ENCODE results near the gene ANTXR2.
"Not testable (repeated sequence)": the region's sequence is repeated elsewhere in the genome, so short reads cannot be mapped to it uniquely, and the experiment has no call there.

The ANTXR2 gene

GRCh38 chr4:79918292-79918691, 154.7 kb downstream of the ANTXR2 start:
- no peak for DNase-seq (ENCODE audit: low spot score)

GRCh38 chr4:79917246-79917645, 155.8 kb downstream of the ANTXR2 start:
- DNase-seq (ENCODE audit: low spot score): no peak

- no peak for DNase-seq (ENCODE audit: low spot score)
These were observed 157.8 kb downstream of the ANTXR2 start for GRCh38 chr4:79915246-79915645.

GRCh38 chr4:79913581-79913980, 159.4 kb downstream of the ANTXR2 start:
- no peak for DNase-seq (ENCODE audit: low spot score)

GRCh38 chr4:79907001-79907400, 166.0 kb downstream of the ANTXR2 start:
- DNase-seq (ENCODE audit: low spot score): no peak

GRCh38 chr4:79906303-79906702, 166.7 kb downstream of the ANTXR2 start:
- DNase-seq (ENCODE audit: low spot score): no peak

- no peak for DNase-seq (ENCODE audit: low spot score)
These were observed 167.8 kb downstream of the ANTXR2 start for GRCh38 chr4:79905212-79905611.

- DNase-seq (ENCODE audit: low spot score): no peak
These were observed 168.7 kb downstream of the ANTXR2 start for GRCh38 chr4:79904331-79904730.

GRCh38 chr4:79900182-79900581, 172.8 kb downstream of the ANTXR2 start:
- DNase-seq (ENCODE audit: low spot score): no peak

- no peak for DNase-seq (ENCODE audit: low spot score)
These were observed 173.5 kb downstream of the ANTXR2 start for GRCh38 chr4:79899481-79899880.

- DNase-seq (ENCODE audit: low spot score): no peak
These were observed 175.0 kb downstream of the ANTXR2 start for GRCh38 chr4:79898055-79898454.

GRCh38 chr4:79897174-79897573, 175.9 kb downstream of the ANTXR2 start:
- DNase-seq (ENCODE audit: low spot score): no peak

GRCh38 chr4:79893456-79893855, 179.6 kb downstream of the ANTXR2 start:
- no peak for DNase-seq (ENCODE audit: low spot score)

GRCh38 chr4:79889026-79889425, 184.0 kb downstream of the ANTXR2 start:
- not testable (repeated sequence) for DNase-seq (ENCODE audit: low spot score)

GRCh38 chr4:79886557-79886956, 186.5 kb downstream of the ANTXR2 start:
- no peak for DNase-seq (ENCODE audit: low spot score)

- DNase-seq (ENCODE audit: low spot score): no peak
These were observed 187.0 kb downstream of the ANTXR2 start for GRCh38 chr4:79886021-79886420.

- no peak for DNase-seq (ENCODE audit: low spot score)
These were observed 189.7 kb downstream of the ANTXR2 start for GRCh38 chr4:79883290-79883689.

GRCh38 chr4:79882806-79883205, 190.2 kb downstream of the ANTXR2 start:
- DNase-seq (ENCODE audit: low spot score): no peak

- no peak for DNase-seq (ENCODE audit: low spot score)
These were observed 191.6 kb downstream of the ANTXR2 start for GRCh38 chr4:79881407-79881806.

- DNase-seq (ENCODE audit: low spot score): no peak
These were observed 195.5 kb downstream of the ANTXR2 start for GRCh38 chr4:79877511-79877910.

- no peak for DNase-seq (ENCODE audit: low spot score)
These were observed 197.6 kb downstream of the ANTXR2 start for GRCh38 chr4:79875344-79875899.

- DNase-seq (ENCODE audit: low spot score): no peak
These were observed 198.8 kb downstream of the ANTXR2 start for GRCh38 chr4:79874197-79874596.

GRCh38 chr4:79872738-79873137, 200.3 kb downstream of the ANTXR2 start:
- no peak for DNase-seq (ENCODE audit: low spot score)

- no peak for DNase-seq (ENCODE audit: low spot score)
These were observed 201.1 kb downstream of the ANTXR2 start for GRCh38 chr4:79871961-79872360.

Data from globus pallidus (tissue), 1 donor.